Activated gamma-delta T cell treated with Interleukin-2 at 50 U/mL for 16 hours (primary cell): ENCODE measurements around the gene CRPPA.
"Not testable (repeated sequence)": the region's sequence is repeated elsewhere in the genome, so short reads cannot be mapped to it uniquely, and the experiment has no call there.

Source experiments
- DNase-seq: peaks from one replicate; pipeline ENCODE4 v3.0.0-alpha.2; 2020

The CRPPA gene

GRCh38 chr7:16421333-16422102 lies at the start of gene CRPPA:
Gene CRPPA (minus strand): TSS chr7:16421538. CDS start chr7:16421322, 216 bp downstream.
- peak; percentile 23 for DNase-seq

GRCh38 chr7:16465469-16466361 lies 44.4 kb upstream of the CRPPA start, which contains the start of gene SOSTDC1:
Gene SOSTDC1 (minus strand): TSS chr7:16465738. CDS start chr7:16465668, 70 bp downstream.
- no peak for DNase-seq

GRCh38 chr7:16463949-16464715 lies 42.8 kb upstream of the CRPPA start:
- no peak for DNase-seq

GRCh38 chr7:16463520-16463919 lies 42.2 kb upstream of the CRPPA start:
- no peak for DNase-seq

- DNase-seq: no peak
Observed at GRCh38 chr7:16462431-16462889, 41.1 kb upstream of the CRPPA start.

GRCh38 chr7:16460789-16461493 lies 39.6 kb upstream of the CRPPA start:
- no peak for DNase-seq

- DNase-seq: not testable (repeated sequence)
Observed at GRCh38 chr7:16456303-16456702, 35.0 kb upstream of the CRPPA start.

- no peak for DNase-seq
Observed at GRCh38 chr7:16455591-16455990, 34.3 kb upstream of the CRPPA start.

- DNase-seq: no peak
Observed at GRCh38 chr7:16450366-16450765, 29.0 kb upstream of the CRPPA start.

- DNase-seq: no peak
Observed at GRCh38 chr7:16447876-16448275, 26.5 kb upstream of the CRPPA start.

GRCh38 chr7:16446508-16446907 lies 25.2 kb upstream of the CRPPA start:
- DNase-seq: no peak

GRCh38 chr7:16443871-16444270 lies 22.5 kb upstream of the CRPPA start:
- not testable (repeated sequence) for DNase-seq

GRCh38 chr7:16438988-16439387 lies 17.6 kb upstream of the CRPPA start:
- DNase-seq: no peak

GRCh38 chr7:16436306-16436705 lies 15.0 kb upstream of the CRPPA start:
- no peak for DNase-seq

GRCh38 chr7:16433568-16434122 lies 12.3 kb upstream of the CRPPA start:
- DNase-seq: no peak

- no peak for DNase-seq
Observed at GRCh38 chr7:16432425-16432731, 11.0 kb upstream of the CRPPA start.

GRCh38 chr7:16431646-16432424 lies 10.5 kb upstream of the CRPPA start:
- DNase-seq: peak; percentile 15

GRCh38 chr7:16430133-16430532 lies 8.8 kb upstream of the CRPPA start:
- no peak for DNase-seq

GRCh38 chr7:16428672-16429071 lies 7.3 kb upstream of the CRPPA start:
- no peak for DNase-seq

- DNase-seq: no peak
Observed at GRCh38 chr7:16428182-16428581, 6.8 kb upstream of the CRPPA start.

GRCh38 chr7:16423761-16424160 lies 2.4 kb upstream of the CRPPA start:
- no peak for DNase-seq
